Measurements from ENCODE around the gene CAPN15.
"Not testable (repeated sequence)": the region's sequence is repeated elsewhere in the genome, so short reads cannot be mapped to it uniquely, and the experiment has no call there.

Gene CAPN15

DNA sequence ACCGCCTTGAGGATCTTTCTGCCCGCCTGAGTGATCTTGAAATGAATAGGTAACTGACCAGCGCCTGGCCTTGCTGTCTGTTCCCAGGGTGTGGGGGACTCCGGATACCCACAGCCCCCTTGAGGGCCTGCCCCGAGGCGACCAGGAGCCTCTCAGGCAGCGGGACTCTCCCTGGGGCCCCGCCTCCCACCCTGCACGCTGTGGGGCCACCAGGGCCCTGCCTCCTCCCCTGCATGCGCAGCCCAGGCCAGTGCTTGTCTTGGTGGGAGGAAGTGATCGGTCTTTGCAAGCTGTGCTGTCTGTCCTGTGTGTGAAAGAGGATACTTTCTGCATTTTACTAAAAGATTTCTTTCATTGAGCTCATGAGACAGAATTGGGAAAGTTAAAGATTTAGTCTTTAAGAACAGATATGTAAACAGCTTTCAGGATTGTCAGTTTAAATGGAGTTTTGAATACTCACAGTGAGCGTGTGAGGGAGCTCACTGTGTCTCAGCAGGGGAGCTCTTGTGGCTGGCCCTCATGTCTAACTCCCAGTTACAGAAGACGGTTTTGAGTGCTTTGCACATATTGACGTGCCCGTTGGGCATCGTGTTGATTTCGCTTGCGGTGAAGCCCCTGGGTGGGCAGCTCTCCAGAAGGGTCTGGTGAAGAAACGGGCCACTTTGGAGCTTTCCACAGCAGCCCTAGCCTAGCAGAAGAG lies 36.1 kb upstream of the CAPN15 start:
- in situ Hi-C loops (cut with MboI; ENCODE audit: low pct_unique_long_range_greater_than_20kb, low sequenced_read_pairs, unreplicated experiment) = no loop called here
- DNase-seq (ENCODE audit: low spot score) = no peak
- TF ChIP-seq CTCF (IDR thresholded peaks at IDR 0.05; ENCODE audit: extremely low read depth, insufficient read depth, missing control alignments) = no peak

DNA sequence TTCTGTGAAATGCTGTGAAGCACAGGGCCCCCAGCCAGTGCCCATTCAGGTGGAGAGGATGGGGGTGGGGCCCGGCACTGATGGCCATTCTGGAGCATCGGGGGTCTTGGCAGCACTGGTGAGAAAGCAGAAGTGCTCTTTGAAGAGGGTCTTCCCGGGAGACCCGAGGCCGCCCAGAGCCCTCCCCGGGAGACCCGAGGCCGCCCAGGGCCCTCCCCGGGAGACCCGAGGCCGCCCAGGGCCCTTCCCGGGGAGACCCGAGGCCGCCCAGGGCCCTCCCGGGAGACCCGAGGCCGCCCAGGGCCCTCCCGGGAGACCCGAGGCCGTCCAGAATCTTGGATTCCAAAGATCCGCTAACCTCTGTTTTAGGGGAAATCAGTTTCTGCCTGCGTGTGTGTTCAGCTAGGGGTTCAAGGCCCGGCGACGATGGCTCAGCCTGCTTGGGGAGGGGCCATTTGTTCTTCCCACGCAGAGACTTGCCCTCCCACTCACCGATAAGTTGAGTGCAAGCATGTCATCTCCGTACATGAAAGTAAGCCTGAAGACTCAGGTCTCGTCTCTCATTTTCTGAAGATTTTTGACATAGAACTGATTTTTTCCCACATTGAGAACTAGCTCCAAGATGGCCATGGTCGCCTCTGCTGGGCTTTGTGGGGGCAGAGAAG lies 35.2 kb upstream of the CAPN15 start:
- no peak for TF ChIP-seq CTCF (IDR thresholded peaks at IDR 0.05; ENCODE audit: extremely low read depth, insufficient read depth, missing control alignments)
- DNase-seq (ENCODE audit: low spot score) = no peak
- in situ Hi-C loops (cut with MboI; ENCODE audit: low pct_unique_long_range_greater_than_20kb, low sequenced_read_pairs, unreplicated experiment) = no loop called here

GRCh38 chr16:494676-495075 lies 32.8 kb upstream of the CAPN15 start:
- DNase-seq (ENCODE audit: low spot score); in situ Hi-C loops (cut with MboI; ENCODE audit: low pct_unique_long_range_greater_than_20kb, low sequenced_read_pairs, unreplicated experiment): not testable (repeated sequence)

- peak; percentile 43 for TF ChIP-seq CTCF (IDR thresholded peaks at IDR 0.05; ENCODE audit: extremely low read depth, insufficient read depth, missing control alignments)
- peak; percentile 65 for DNase-seq (ENCODE audit: low spot score)
- in situ Hi-C loops (cut with MboI; ENCODE audit: low pct_unique_long_range_greater_than_20kb, low sequenced_read_pairs, unreplicated experiment) = no loop called here
These were observed 32.3 kb upstream of the CAPN15 start for GRCh38 chr16:495127-495748.

DNA sequence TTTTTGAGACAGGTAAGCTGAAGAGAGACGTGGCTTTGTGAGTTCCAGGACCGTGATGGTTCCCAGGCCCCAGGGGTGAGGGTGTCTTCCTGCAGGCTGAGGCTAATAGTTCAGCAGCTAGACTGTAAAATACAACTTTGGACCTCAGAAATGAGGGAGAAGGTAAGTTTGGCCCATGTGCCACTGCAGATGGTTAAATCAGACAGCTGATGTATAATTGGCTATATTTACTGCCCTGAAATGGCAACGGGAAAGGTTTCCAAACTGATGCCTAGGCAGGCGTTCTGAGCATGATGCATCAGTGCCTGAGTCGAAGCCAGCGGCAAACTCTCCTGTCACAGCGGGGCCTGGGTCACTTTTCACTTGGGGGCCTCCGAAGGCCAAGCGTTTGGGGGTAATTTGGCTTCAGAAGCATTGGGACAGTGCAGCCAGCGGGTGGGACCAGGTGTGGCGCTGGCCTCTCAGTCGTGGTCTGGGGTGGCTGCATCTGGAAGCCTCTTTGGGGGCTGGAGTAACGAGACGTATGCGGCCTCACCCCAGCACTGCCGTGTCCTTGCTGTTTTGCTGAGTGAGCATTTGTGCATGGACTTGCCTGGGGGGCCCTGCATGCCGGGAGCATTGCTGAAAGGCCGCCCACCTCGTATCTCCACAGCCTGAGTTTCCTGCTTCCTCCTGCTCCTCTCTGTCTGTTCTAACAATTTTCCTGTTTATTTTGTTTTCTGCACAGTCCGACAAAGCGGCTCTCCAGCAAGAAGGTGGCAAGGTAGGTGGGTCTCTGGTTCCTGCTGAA lies 31.2 kb upstream of the CAPN15 start:
- in situ Hi-C loops (cut with MboI; ENCODE audit: low pct_unique_long_range_greater_than_20kb, low sequenced_read_pairs, unreplicated experiment) = no loop called here
- DNase-seq (ENCODE audit: low spot score) = no peak
- no peak for TF ChIP-seq CTCF (IDR thresholded peaks at IDR 0.05; ENCODE audit: extremely low read depth, insufficient read depth, missing control alignments)

DNA sequence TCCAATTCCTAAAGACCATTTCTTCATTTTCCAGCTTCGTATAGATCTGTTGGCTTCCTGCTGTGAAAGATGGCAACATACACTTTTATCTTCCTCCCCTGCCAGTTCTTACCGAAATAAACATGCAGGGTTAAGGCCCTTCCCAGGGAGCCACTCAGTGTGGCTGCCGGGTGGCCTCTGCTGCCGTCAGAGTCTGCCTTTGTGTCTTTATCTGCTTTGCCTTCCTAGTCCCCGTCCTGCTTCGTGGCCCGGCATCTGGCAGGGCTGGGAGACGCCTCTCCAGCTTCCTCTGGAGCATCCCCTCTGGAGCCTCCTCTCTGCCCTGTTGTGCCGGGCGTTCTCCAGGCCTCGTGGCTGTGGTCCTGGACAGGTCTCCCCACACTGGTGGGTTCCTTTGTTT lies 30.3 kb upstream of the CAPN15 start:
- TF ChIP-seq CTCF (IDR thresholded peaks at IDR 0.05; ENCODE audit: extremely low read depth, insufficient read depth, missing control alignments) = no peak
- in situ Hi-C loops (cut with MboI; ENCODE audit: low pct_unique_long_range_greater_than_20kb, low sequenced_read_pairs, unreplicated experiment) = no loop called here
- DNase-seq (ENCODE audit: low spot score) = no peak

Measured in GM13977 (cell line).